HepG2 (cell line): ENCODE measurements around the gene PSMB10. TPM values are rescaled to one million over a fixed set of nuclear protein-coding genes. Genes with fewer than 3 reads are reported as not detected.

Source experiments
- ATAC-seq: fragments of 200-7000 bp; cut with Tn5 transposase; 3 replicates; pipeline ENCODE4 v1.9.1; 2020; ENCODE audit warnings: mild to moderate bottlenecking, moderate library complexity
- BruUV-seq: library from RNA; stranded (reverse); fragments of 400-500 nt; replicated peaks from 2 replicates; lab custom pipeline; 2021; lab: Mats Ljungman, UMichigan
- CTCF ChIA-PET: fragments of 300-600 bp; formaldehyde crosslinking; extraction: SDS; loops from one replicate; lab custom pipeline; 2021; ENCODE audit warnings: low total read pairs, inconsistent platforms, low intra/inter-chr PET ratio; lab: Yijun Ruan, JAX
- POLR2A ChIA-PET: fragments of 350-600 bp; sonication (Branson Sonifier 250); formaldehyde crosslinking; loops from one replicate; lab custom pipeline; 2020; ENCODE audit warnings: antibody characterized with exemption, inconsistent platforms; lab: Yijun Ruan, JAX
- DNase-seq: peaks from one replicate; pipeline ENCODE4 v3.0.0-alpha.2; 2015; ENCODE audit warnings: low spot score
- FAIRE-seq: peaks from 3 replicates; lab custom pipeline; 2011; peaks lifted over from hg19 to GRCh38; lab: Jason Lieb, UNC
- H2AFZ ChIP-seq: one replicate; pipeline ENCODE4 v1.6.1; 2011; ENCODE audit warnings: low read length, inconsistent platforms
- H3K27ac ChIP-seq: fragments of 300-600 bp; 3 replicates; pipeline ENCODE4 v1.8.0; 2011; ENCODE audit warnings: mixed run types, mild to moderate bottlenecking, mixed read lengths, low read length, inconsistent platforms; ENCODE audit not compliant: insufficient read depth; ENCODE audit errors: extremely low read length
- H3K27me3 ChIP-seq, 2 experiments: fragments of 200-600 bp in 1 of 2; 2 replicates in 1 of 2; 3 replicates in 1 of 2; pipeline versions ENCODE4 v1.6.0 to v1.8.0; 2011; ENCODE audit warnings: low read length in 2 of 2, mild to moderate bottlenecking in 2 of 2, moderate library complexity in 2 of 2, inconsistent platforms in 1 of 2; ENCODE audit not compliant: insufficient read depth in 2 of 2, control insufficient read depth in 1 of 2
- H3K36me3 ChIP-seq, 2 experiments: fragments of 200-600 bp in 1 of 2; replicated peaks in 1 of 2; 2 replicates in 1 of 2; 3 replicates in 1 of 2; pipeline versions ENCODE4 v1.5.1 to v1.8.0; 2011; ENCODE audit warnings: low read length in 2 of 2, inconsistent platforms in 1 of 2; ENCODE audit not compliant: insufficient read depth in 2 of 2, control insufficient read depth in 1 of 2
- H3K4me1 ChIP-seq: 2 replicates; pipeline ENCODE4 v1.5.1; 2012; ENCODE audit warnings: low read length, inconsistent platforms; ENCODE audit not compliant: insufficient read depth
- H3K4me2 ChIP-seq: 2 replicates; pipeline ENCODE4 v1.6.0; 2011; ENCODE audit warnings: low read depth, low read length, inconsistent platforms
- H3K4me3 ChIP-seq, 3 experiments: fragments of 200-600 bp in 1 of 3; sonication (generic), shearing (Covaris generic) in 1 of 3; replicated peaks in 1 of 3; 2 replicates each; pipeline ENCODE4 v1.5.1; 2011 to 2016; ENCODE audit warnings: low read length in 3 of 3, inconsistent platforms in 2 of 3, low read depth in 2 of 3, mild to moderate bottlenecking in 2 of 3, control low read depth in 1 of 3, mixed read lengths in 1 of 3; ENCODE audit not compliant: insufficient read depth in 1 of 3
- H3K79me2 ChIP-seq: one replicate; pipeline ENCODE4 v1.6.1; 2011; ENCODE audit warnings: low read length, inconsistent platforms; ENCODE audit not compliant: insufficient read depth
- H3K9ac ChIP-seq: 2 replicates; pipeline ENCODE4 v1.6.0; 2011; ENCODE audit warnings: mild to moderate bottlenecking, low read depth, low read length, inconsistent platforms; ENCODE audit not compliant: insufficient read depth
- H3K9me3 ChIP-seq: 2 replicates; pipeline ENCODE4 v1.5.1; 2012; ENCODE audit warnings: mild to moderate bottlenecking, low read length
- H4K20me1 ChIP-seq: 2 replicates; pipeline ENCODE4 v1.6.0; 2011; ENCODE audit warnings: inconsistent platforms, mild to moderate bottlenecking, low read length, moderate library complexity; ENCODE audit not compliant: insufficient read depth
- CREBL2 ChIP-seq: sonication (generic); formaldehyde crosslinking; IDR thresholded peaks from 2 replicates; pipeline ENCODE4 v1.8.1; 2023; ENCODE audit warnings: missing genetic modification reagents, mild to moderate bottlenecking, borderline replicate concordance
- NFIB ChIP-seq: sonication (generic); formaldehyde crosslinking; IDR thresholded peaks from 2 replicates; pipeline ENCODE4 v1.9.0; 2021; ENCODE audit warnings: missing genetic modification reagents, mild to moderate bottlenecking, borderline replicate concordance
- NKX3-1 ChIP-seq: sonication (generic); formaldehyde crosslinking; IDR thresholded peaks from 2 replicates; pipeline ENCODE4 v1.5.0; 2020; ENCODE audit warnings: missing genetic modification reagents
- NR3C1 ChIP-seq: sonication (generic); formaldehyde crosslinking; IDR thresholded peaks from 2 replicates; pipeline ENCODE4 v1.4.0; 2020; ENCODE audit warnings: missing genetic modification reagents
- PAF1 ChIP-seq: IDR thresholded peaks from 2 replicates; pipeline ENCODE4 v1.6.1; 2016; ENCODE audit warnings: missing genetic modification reagents, missing compliant biosample characterization
- POLR2A ChIP-seq, 2 experiments: IDR thresholded peaks; 2 replicates each; pipeline ENCODE4 v1.6.1; 2011; ENCODE audit warnings: low read depth in 2 of 2, low read length in 2 of 2, mild to moderate bottlenecking in 1 of 2, moderate library complexity in 1 of 2; ENCODE audit not compliant: insufficient read depth in 1 of 2
- POLR2G ChIP-seq: fragments of 200-400 bp; formaldehyde crosslinking; IDR thresholded peaks from 2 replicates; pipeline ENCODE4 v1.6.1; 2018; ENCODE audit warnings: mild to moderate bottlenecking, low read depth, low read length, moderate library complexity
- REPIN1 ChIP-seq: sonication (generic); formaldehyde crosslinking; IDR thresholded peaks from 2 replicates; pipeline ENCODE4 v1.8.0; 2022; ENCODE audit warnings: missing genetic modification reagents, low read depth, mild to moderate bottlenecking, borderline replicate concordance
- STAG1 ChIP-seq: sonication (generic); formaldehyde crosslinking; IDR thresholded peaks from 2 replicates; pipeline ENCODE4 v1.4.0; 2020; ENCODE audit warnings: missing genetic modification reagents
- TEAD3 ChIP-seq: optimal IDR thresholded peaks from 2 replicates; pipeline ENCODE3; 2016; ENCODE audit warnings: borderline replicate concordance
- THAP8 ChIP-seq: sonication (generic); formaldehyde crosslinking; IDR thresholded peaks from 2 replicates; pipeline ENCODE4 v1.5.1; 2020; ENCODE audit warnings: missing genetic modification reagents, mild to moderate bottlenecking, borderline replicate concordance
- ZBTB33 ChIP-seq: sonication (generic); formaldehyde crosslinking; IDR thresholded peaks from 2 replicates; pipeline ENCODE4 v1.4.0; 2020; ENCODE audit warnings: missing genetic modification reagents
- ZFP91 ChIP-seq: sonication (generic); formaldehyde crosslinking; IDR thresholded peaks from 2 replicates; pipeline ENCODE4 v1.9.0; 2022; ENCODE audit warnings: missing genetic modification reagents, mild to moderate bottlenecking, borderline replicate concordance
- ZNF225 ChIP-seq: sonication (generic); formaldehyde crosslinking; IDR thresholded peaks from 2 replicates; pipeline ENCODE4 v1.4.0; 2020; ENCODE audit warnings: mild to moderate bottlenecking, missing genetic modification reagents
- ZNF326 ChIP-seq: sonication (generic); formaldehyde crosslinking; IDR thresholded peaks from 2 replicates; pipeline ENCODE4 v1.4.0; 2020; ENCODE audit warnings: missing genetic modification reagents, borderline replicate concordance
- ZNF451 ChIP-seq: sonication (generic); formaldehyde crosslinking; IDR thresholded peaks from 2 replicates; pipeline ENCODE4 v1.5.0; 2020; ENCODE audit warnings: mild to moderate bottlenecking, missing genetic modification reagents
- ZNF503 ChIP-seq: sonication (generic); formaldehyde crosslinking; IDR thresholded peaks from 2 replicates; pipeline ENCODE4 v1.4.0; 2020; ENCODE audit warnings: missing genetic modification reagents
- WGBS: methylation state at CpG from one replicate; pipeline ENCODE4 v1.1.6; 2017; ENCODE audit warnings: low lambda C conversion rate; 5-methylcytosine and 5-hydroxymethylcytosine counted together
- in situ Hi-C: cut with HindIII; loops from 2 replicates; pipeline ENCODE4 v1.10.0; 2017; ENCODE audit warnings: low pct_unique_long_range_greater_than_20kb; ENCODE audit not compliant: extremely low pct_ligation_motif_present
- intact Hi-C: fragments of 100-400 bp; cut with micrococcal nuclease; formaldehyde crosslinking; loops from one replicate; pipeline ENCODE4 v1.10.0; 2022; ENCODE audit not compliant: unreplicated experiment
- polyA plus RNA-seq, 8 experiments: library from polyadenylated mRNA; depleted of rRNA in 3 of 8; stranded (reverse) in 7 of 8; unstranded in 1 of 8; fragments of >200 nt; fragmentation: Illumina TruSeq in 4 of 8; extraction: Trizol in 4 of 8; gene quantifications; 2 replicates each; pipeline versions ENCODE4 v1.2.1 to v1.2.3, GENCODE V29; 2011 to 2016; ENCODE audit warnings: low read depth in 4 of 8, missing spikeins in 1 of 8, mixed read lengths in 1 of 8; ENCODE audit not compliant: insufficient read depth in 1 of 8
- total RNA-seq, 5 experiments: library from RNA; depleted of rRNA; stranded (reverse); fragments of >200 nt; fragmentation: Illumina TruSeq; extraction: Trizol; gene quantifications; 2 replicates each; pipeline ENCODE4 v1.2.3, GENCODE V29; 2016; ENCODE audit warnings: low read depth in 1 of 5

The PSMB10 gene
- total and polyA plus RNA-seq, 2 of the 13 experiments (the other 11 are each of a cell fraction or from before 2014, with no cell fraction given) = 12.7 to 65.9 TPM

GRCh38 chr16:67931712-67932461 is 4.8 kb downstream of the PSMB10 start, which contains the start of gene CTRL:
Gene CTRL, minus strand, starts transcription at chr16:67931862. Its CDS starts 10 bp downstream, at chr16:67931852.
- WGBS = 93% methylated on average over 13 of the region's 15 CpGs
- BruUV-seq = no TSS peak
- ATAC-seq = no peak
- Histone ChIP-seq H3K9me3 (no peaks in the 10 kb centered on the region), H3K4me1 (peaks cover 20% of the 10 kb centered on the region), H2AFZ (no peak within 1 kb of the TSS), H3K79me2 (peaks cover 17% of the 10 kb centered on the region), H3K27ac (no peak within 1 kb of the TSS), H3K27me3 (no peaks in the 10 kb centered on the region; a peak in 1 of 5 replicates), H3K4me3 (no peak within 1 kb of the TSS), H4K20me1 (no peaks in the 10 kb centered on the region; the same call in 1 of the 2 replicates), H3K36me3 (peaks cover 16 to 24% of the 10 kb centered on the region in 2 experiments), H3K9ac (no peak within 1 kb of the TSS), H3K4me2 (no peak within 1 kb of the TSS)
- FAIRE-seq = peak; percentile 30
- ChIA-PET CTCF (interaction anchor here (0.9 kb wide), 1 partner anchor 115 kb away, joined by 3 read pairs; no protein-coding TSS in a partner anchor), POLR2A (interaction anchor here (0.9 to 2.4 kb wide), 4 partner anchors 11 to 38 kb away, joined by 3 to 8 read pairs (median 4); partner anchors contain the start of gene LCAT)
- intact Hi-C loops = no loop called here
- peak; percentile 45 for DNase-seq
- in situ Hi-C loops = loop anchor here (10.0 kb wide), 1 partner anchor 267 kb away; the partner anchor contains the start of genes ACD, C16orf86, ENKD1 and PARD6A
- TF ChIP-seq NKX3-1 (CRISPR knock-in tag) (no peak), ZNF503 (CRISPR knock-in tag) (no peak), POLR2A (IDR thresholded peaks at IDR 0.05; ENCODE audit: insufficient read depth in 1 of 2, low read depth in 2 of 2, low read length in 2 of 2) (0 out of 4 replicates have a peak, but pooled peaks of 1 of the 2 experiments have one; percentile 25), NFIB (CRISPR knock-in tag) (no peak), NR3C1 (CRISPR knock-in tag) (no peak), ZNF225 (CRISPR knock-in tag) (peak; percentile 49; the same call in 1 of the 2 replicates), ZNF451 (CRISPR knock-in tag) (0 out of 2 replicates have a peak, but pooled peaks have one; percentile 21), PAF1 (CRISPR knock-in tag) (peak; percentile 68; the same call in 1 of the 2 replicates), REPIN1 (0 out of 2 replicates have a peak, but pooled peaks have one; percentile 18), CREBL2 (CRISPR knock-in tag) (no peak), POLR2G (0 out of 2 replicates have a peak, but pooled peaks have one; percentile 31), STAG1 (CRISPR knock-in tag) (peak; percentile 12; the same call in 1 of the 2 replicates), TEAD3 (peak; percentile 99), ZFP91 (0 out of 2 replicates have a peak, but pooled peaks have one; percentile 41), ZBTB33 (CRISPR knock-in tag) (peak; percentile 92), ZNF326 (CRISPR knock-in tag) (peak; percentile 50; the same call in 1 of the 2 replicates), THAP8 (CRISPR knock-in tag) (no peak)
